Hippocampal formation (tissue), 2 donors: Measurements from ENCODE around the gene METTL21C.

Experiments
- DNase-seq, 2 donors: peaks; one replicate each; lab custom pipeline; 2025; lab: John Stamatoyannopoulos, UW

METTL21C gene

DNA sequence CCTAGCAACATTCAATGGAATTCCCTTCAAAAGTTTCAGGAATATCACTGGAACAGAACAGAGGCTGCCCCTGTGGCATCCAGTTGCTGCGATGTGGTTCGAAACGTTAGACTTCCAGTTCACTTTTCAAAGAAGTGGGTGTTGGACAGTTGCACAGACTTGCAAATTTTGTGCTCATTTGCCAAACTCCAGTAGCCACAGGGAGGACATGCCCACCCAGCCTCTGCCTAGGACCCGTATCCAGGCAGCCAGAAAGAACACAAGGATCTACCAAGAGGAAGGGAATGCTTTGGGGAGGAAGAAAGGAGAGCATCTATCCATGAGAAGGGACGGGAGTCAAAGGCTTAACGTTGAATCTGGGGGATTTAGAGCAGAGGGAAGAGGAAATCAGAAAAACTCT lies at the start of gene METTL21C:
METTL21C (minus strand) TSS at position 108 of the 400 bp plus-strand sequence. CDS start 546 bp downstream, outside the sequence.
- no peak for DNase-seq

DNA sequence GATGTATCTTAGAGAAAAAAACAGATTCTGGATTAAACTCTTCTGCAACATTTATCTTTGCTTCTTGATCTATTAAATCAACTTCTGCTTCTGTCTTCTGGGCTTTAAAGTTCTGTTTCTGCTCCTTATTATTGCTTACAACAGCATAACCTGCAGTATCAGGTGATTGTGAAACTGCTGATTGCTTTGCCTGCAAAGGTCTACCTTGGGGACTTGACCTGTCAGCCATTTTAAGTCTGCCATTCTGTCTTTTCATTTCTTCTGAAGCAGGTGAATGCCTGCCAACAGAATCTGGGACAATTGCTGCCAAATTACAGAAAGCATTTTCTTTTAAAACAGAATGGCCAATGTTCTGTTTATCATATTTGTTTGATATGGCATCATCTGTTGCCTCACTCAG lies 47.7 kb upstream of the METTL21C start:
- DNase-seq, result no peak

- no peak for DNase-seq
These were observed 47.3 kb upstream of the METTL21C start for GRCh38 chr13:102742101-102742500.

DNA sequence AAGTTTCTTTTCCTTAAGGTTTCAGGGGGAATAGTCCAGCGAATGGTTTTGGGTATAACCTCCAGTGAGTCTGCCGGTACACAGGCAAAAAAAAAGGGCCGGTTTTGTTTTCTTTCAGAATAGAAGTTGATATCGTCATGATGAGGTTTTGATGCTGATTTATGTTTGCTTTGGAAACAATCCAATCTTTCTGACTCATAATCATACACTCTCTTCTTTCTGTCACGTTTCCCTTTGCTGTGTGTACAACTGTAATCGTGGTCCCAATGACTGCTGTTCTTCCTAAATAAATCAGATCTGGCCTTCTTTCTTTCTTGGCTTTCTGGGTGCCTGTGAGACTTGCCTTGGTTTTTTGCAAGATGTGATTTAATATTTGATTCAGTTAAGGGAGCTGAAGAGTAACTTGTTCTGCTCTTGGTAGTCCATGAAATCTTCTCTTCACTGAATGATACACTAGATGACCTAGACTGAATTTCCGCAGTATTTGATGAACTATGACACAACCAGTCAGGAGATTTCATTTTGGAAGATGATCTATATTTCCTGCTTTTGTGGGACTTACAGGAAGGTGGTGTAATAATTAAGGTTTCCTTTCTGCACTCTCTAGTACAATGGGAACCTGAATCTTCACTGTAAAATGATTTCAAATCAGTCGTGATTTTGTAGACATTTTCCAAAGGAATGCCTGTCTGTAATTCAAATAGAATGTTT lies 34.9 kb upstream of the METTL21C start:
- DNase-seq, result no peak

- no peak for DNase-seq
These were observed 31.6 kb upstream of the METTL21C start for GRCh38 chr13:102726430-102726829.

DNA sequence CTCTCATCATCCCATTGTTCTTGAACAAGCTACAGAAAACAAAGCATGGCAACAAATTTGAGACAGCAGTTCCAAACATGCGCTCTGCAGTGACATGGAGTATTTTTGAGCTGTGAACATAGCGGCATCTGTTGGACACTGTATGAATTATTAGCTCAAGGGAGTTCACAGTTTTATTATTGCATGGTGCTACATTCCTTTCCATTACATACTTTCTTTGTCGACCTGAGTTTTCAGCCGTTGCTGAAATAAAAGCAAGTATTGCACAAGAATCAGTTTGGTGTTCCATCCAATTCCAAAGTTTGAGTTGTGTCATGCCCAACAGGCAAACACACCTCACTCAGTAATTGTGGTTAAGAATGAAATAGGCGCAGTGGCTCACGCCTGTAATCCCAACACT lies 30.1 kb upstream of the METTL21C start:
- DNase-seq, result peak in 1 of 2 donors; percentile 41

- DNase-seq, result peak; percentile 65 to 87
These were observed 27.0 kb upstream of the METTL21C start for GRCh38 chr13:102721800-102722231.

- no peak for DNase-seq
These were observed 23.9 kb upstream of the METTL21C start for GRCh38 chr13:102718746-102719145.

DNA sequence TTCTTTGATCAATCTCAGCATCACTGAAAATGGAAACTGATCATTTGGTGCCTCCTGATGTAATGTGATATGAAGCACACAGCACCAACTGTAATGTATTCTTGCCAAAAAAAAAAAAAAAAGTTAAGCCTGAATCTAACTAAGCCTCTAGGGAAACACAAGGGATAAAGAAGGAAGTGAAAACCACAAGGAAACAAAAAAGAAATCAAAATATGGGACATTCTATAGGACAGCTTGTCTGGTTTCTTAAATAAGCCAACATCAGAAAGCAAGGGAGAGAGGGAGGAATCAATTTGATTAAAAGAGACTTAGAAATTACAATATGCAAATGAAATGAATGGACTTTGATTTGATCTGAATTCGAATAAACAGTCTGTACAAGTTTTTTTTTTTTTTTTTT lies 20.6 kb upstream of the METTL21C start:
- DNase-seq, result no peak

DNA sequence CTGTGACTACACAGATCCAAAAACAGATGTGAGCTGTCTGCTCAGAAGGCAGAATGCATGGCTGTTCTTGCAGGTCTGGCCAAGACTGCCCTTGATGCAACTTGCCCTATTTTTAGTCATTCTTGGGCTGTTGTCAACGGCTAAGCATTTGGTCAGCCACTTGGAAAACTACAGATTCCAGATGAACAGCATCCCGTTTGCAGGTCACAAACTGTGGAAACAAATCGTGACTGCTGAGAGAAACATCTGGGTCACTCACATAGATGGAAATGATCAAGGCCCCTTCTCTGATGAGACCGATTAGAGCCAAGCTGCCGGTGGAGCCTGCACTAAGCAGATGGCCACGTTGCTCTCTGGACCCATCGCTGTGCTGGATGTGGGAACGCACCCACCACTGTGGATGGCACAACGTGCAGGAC lies 15.4 kb upstream of the METTL21C start:
- no peak for DNase-seq

DNA sequence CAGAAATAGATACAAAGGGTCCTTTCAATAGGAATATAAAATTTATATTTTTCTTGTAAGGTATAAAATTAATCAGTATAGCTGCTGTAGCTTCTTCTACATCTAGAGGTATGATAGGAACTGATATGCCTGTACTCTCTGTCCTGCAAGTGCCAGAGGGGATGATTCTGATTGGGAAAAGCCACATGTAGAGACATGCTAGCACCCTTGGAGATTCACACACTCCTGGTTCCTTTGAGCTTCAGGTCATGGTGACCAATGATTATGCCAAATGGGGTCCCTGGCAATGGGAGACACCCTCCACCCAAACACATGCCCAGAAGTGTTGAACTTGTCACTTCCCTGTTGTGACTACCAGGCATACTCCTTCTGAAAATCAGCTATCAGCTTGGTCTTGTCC lies 14.7 kb upstream of the METTL21C start:
- no peak for DNase-seq

GRCh38 chr13:102708991-102709390 lies 14.1 kb upstream of the METTL21C start:
- DNase-seq, result no peak

GRCh38 chr13:102708211-102708610 lies 13.4 kb upstream of the METTL21C start:
- DNase-seq, result no peak

DNA sequence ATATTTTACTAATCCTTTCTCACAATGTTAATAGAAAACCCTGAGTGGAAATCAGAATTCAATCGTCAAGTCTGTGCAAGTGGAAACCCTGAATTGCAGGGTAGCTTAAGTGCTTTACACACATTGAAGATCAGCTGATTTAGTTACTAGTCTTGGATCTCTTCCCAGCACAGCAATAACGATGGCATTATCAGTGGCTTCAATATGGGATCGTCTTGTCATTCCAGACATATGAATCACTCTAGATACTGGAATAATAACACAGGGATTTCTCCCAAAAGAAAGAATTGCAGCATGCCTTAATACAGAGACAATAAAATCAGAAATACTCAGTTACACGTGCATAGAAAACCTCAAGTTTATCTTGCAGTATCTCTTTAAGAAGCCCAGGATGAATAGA lies 12.6 kb upstream of the METTL21C start:
- peak in 1 of 2 donors; percentile 31 for DNase-seq

GRCh38 chr13:102704238-102705058 lies 9.6 kb upstream of the METTL21C start:
- DNase-seq, result no peak

DNA sequence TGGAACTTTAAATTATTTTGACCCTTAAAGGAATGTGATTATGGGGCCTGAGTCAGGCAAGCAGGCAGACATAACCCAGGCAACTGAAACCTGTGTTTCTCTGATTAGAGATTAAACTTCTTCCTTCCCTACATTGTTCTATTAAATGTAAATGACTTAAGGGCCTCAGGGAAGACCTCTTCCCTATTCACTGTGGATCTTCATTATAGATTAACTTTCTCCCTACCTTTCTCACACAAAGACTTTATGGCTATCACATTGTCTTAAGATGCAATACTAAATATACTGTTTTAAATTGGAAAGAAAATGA lies 8.8 kb upstream of the METTL21C start:
- DNase-seq, result no peak

- DNase-seq, result no peak
These were observed 8.3 kb upstream of the METTL21C start for GRCh38 chr13:102702965-102703725.

- DNase-seq, result no peak
These were observed 6.5 kb upstream of the METTL21C start for GRCh38 chr13:102701331-102701730.

- DNase-seq, result no peak
These were observed 5.5 kb upstream of the METTL21C start for GRCh38 chr13:102700088-102701031.

DNA sequence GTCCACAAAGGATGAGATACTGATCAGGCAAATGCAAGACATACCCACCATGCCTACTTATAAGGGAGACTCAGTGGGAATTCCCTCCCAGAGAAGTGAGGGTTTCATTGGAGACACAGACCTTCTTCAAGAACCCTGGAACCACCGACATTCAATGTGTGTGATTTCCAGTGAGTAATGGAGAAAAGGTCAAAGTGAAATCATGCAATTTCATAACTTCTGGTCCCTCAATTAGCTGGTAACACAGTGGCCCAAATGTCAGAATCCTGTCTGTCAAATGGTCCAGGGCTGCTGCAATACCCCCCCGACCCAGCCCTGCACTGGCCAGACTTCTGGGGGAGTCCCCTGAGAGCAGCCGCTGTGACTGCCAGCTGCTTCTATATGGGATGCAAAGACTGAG lies 4.7 kb upstream of the METTL21C start:
- no peak for DNase-seq

GRCh38 chr13:102698649-102698980 lies 3.8 kb upstream of the METTL21C start:
- no peak for DNase-seq
